CD8-positive, alpha-beta memory T cell (primary cell): ENCODE measurements around the gene TAF3. TPM values are rescaled to one million over a fixed set of nuclear protein-coding genes. Genes with fewer than 3 reads are reported as not detected.
A peak's percentile ranks its signal among the peaks of the same experiment; 100 is the strongest.

Experiments
- CTCF ChIA-PET: fragments of 350-600 bp; sonication (Branson Sonifier 250); formaldehyde crosslinking; loops from one replicate; lab custom pipeline; 2021; ENCODE audit warnings: antibody characterized with exemption; lab: Charles Lee
- POLR2A ChIA-PET: fragments of 350-600 bp; sonication (Branson Sonifier 250); formaldehyde crosslinking; loops from one replicate; lab custom pipeline; 2021; ENCODE audit warnings: antibody characterized with exemption; lab: Charles Lee
- DNase-seq, 5 donors: peaks; one replicate each; pipeline versions ENCODE4 v3.0.0 to v3.0.0-alpha.2; 2020 to 2022; ENCODE audit warnings: mixed read lengths in 1 of 5
- H3K27ac ChIP-seq: one replicate; pipeline ENCODE4 v1.7.0; 2013; ENCODE audit warnings: low read depth, mild to moderate bottlenecking, low read length, moderate library complexity
- H3K27me3 ChIP-seq: 2 replicates; pipeline ENCODE4 v1.7.0; 2013; ENCODE audit warnings: low read length, mild to moderate bottlenecking; ENCODE audit not compliant: insufficient read depth, poor library complexity, severe bottlenecking
- H3K36me3 ChIP-seq: 2 replicates; pipeline ENCODE4 v1.7.0; 2013; ENCODE audit warnings: mild to moderate bottlenecking, low read length, moderate library complexity; ENCODE audit not compliant: insufficient read depth
- H3K4me1 ChIP-seq: 2 replicates; pipeline ENCODE4 v1.7.0; 2013; ENCODE audit warnings: mild to moderate bottlenecking, low read length, moderate library complexity; ENCODE audit not compliant: insufficient read depth
- H3K4me3 ChIP-seq: 2 replicates; pipeline ENCODE4 v1.7.0; 2013; ENCODE audit warnings: mild to moderate bottlenecking, low read length
- H3K9me3 ChIP-seq: 2 replicates; pipeline ENCODE4 v1.7.0; 2013; ENCODE audit warnings: mild to moderate bottlenecking, low read length
- H3K27ac Mint-ChIP-seq, 8 donors: one replicate each; pipeline ENCODE4 v1.8.0; 2020 to 2021; ENCODE audit warnings: mixed read lengths in 8 of 8, mild to moderate bottlenecking in 6 of 8, inconsistent platforms in 3 of 8, moderate library complexity in 3 of 8
- H3K27me3 Mint-ChIP-seq, 2 donors: one replicate each; pipeline ENCODE4 v1.8.0; 2020 to 2021; ENCODE audit warnings: mixed read lengths in 2 of 2, mild to moderate bottlenecking in 1 of 2, moderate library complexity in 1 of 2
- H3K36me3 Mint-ChIP-seq, 3 donors: one replicate each; pipeline ENCODE4 v1.8.0; 2020 to 2021; ENCODE audit warnings: mixed read lengths in 3 of 3, inconsistent platforms in 1 of 3, mild to moderate bottlenecking in 1 of 3
- H3K4me1 Mint-ChIP-seq, 3 donors: one replicate each; pipeline ENCODE4 v1.8.0; 2020 to 2021; ENCODE audit warnings: mixed read lengths in 3 of 3, inconsistent platforms in 1 of 3, mild to moderate bottlenecking in 1 of 3
- H3K4me3 Mint-ChIP-seq, 7 donors: one replicate each; pipeline ENCODE4 v1.8.0; 2020 to 2021; ENCODE audit warnings: mixed read lengths in 7 of 7, mild to moderate bottlenecking in 6 of 7, moderate library complexity in 4 of 7, inconsistent platforms in 2 of 7
- H3K9me3 Mint-ChIP-seq, 5 donors: one replicate each; pipeline ENCODE4 v1.8.0; 2020 to 2022; ENCODE audit warnings: mixed read lengths in 5 of 5, mild to moderate bottlenecking in 3 of 5, moderate library complexity in 2 of 5, inconsistent platforms in 1 of 5
- polyA plus RNA-seq: library from polyadenylated mRNA; unstranded; fragments of 300-500 nt; fragmentation: Illumina TruSeq; gene quantifications from one replicate; pipeline ENCODE4 v1.2.3, GENCODE V29; 2021
- total RNA-seq, 2 experiments: library from RNA; stranded (reverse); gene quantifications; one replicate each; pipeline ENCODE4 v1.2.3, GENCODE V29; 2021

Gene TAF3
- total and polyA plus RNA-seq, 3 experiments from 2014 or later: 16.9 to 22.6 (median 22.5) TPM

DNA sequence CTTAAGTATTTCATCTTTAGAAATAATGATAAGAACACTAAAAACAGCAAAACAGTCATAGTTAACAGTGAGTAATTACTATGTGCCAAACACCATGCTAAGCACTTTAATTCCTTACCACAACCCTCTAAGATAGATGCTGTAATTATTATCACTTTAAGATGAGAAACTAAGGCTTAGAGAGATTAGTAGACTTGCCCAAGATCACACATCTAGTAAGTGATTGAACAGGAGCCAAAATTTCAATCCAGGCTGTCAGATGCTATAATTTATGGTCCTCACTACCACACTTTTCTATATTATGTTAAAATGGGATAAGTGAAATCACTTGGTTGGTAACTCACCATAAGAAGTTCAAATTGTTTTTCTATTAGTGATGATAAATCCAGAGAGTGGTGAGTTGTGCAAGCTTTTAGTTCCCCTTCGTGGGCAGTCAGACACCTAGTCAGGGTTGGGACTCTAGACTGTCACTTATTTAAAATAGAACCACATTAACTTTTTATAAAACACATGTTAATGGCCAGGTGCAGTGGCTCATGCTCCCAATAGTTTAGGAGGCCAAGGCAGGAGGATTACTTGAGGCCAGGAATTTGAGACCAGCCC is 150.3 kb downstream of the TAF3 start:
- Histone ChIP-seq H3K4me1 (peaks cover 4% of the 10 kb centered on the region), H3K27ac (no peak overlapping the region), H3K4me3 (no peak overlapping the region), H3K36me3 (peaks cover 11% of the 10 kb centered on the region), H3K9me3 (no peaks in the 10 kb centered on the region), H3K27me3 (no peaks in the 10 kb centered on the region)
- ChIA-PET CTCF (no interaction called here), POLR2A (no interaction called here)
- Mint-ChIP-seq H3K27me3 (peaks cover 0 to 2% of the 10 kb centered on the region in 2 donors), H3K9me3 (no peaks in the 10 kb centered on the region), H3K36me3 (peaks cover 6 to 53% (median 27%) of the 10 kb centered on the region in 3 donors), H3K4me3 (no peak overlapping the region), H3K4me1 (peaks cover 12 to 25% (median 14%) of the 10 kb centered on the region in 3 donors), H3K27ac (no peak overlapping the region)
- no peak for DNase-seq

DNA sequence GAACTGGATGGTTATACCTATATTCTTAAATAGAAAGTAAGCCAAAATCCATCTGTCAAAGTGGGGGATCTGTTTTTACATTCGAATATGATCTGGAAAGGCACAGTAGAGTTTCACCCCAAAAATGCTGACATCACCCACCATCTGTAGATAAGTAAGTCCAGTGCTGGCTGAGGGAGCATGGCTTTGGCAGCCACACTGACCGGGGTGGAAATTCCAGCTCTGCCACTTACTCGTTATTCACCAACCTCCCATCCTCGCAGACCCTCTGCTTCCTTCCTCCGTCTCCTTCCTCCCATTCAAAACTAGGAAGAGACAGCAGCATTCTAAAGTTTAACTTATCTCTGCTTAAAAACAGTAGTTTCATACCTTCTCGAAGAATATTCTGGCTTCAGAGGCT is 151.3 kb downstream of the TAF3 start:
- POLR2A ChIA-PET: no interaction called here
- peaks cover 6 to 47% (median 21%) of the 10 kb centered on the region in 3 donors for H3K36me3 Mint-ChIP-seq

DNA sequence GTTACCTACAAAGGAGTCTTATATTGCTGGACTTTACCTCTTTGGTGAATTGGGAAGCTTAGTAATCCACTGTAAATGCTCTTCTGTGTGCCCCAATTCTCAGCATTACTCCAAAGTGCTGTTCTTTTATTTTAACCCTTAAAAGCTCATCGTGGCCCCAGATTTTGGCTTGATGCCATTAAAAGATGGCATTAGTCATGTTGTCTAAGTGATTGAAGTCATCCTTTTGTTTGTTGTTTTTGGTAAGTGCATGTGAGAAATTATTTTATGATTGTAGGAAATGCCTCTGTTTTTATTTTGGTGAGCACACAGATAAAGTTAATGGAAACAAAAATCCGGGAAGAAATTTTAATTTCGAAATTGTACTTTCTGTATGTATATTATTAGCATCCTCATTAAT is 153.6 kb downstream of the TAF3 start:
- H3K4me3 ChIP-seq: no peak overlapping the region
- peaks cover 4% of the 10 kb centered on the region for H3K4me1 ChIP-seq
- Mint-ChIP-seq H3K36me3 (peaks cover 0 to 38% (median 24%) of the 10 kb centered on the region in 3 donors), H3K27me3 (no peaks in the 10 kb centered on the region), H3K27ac (no peak overlapping the region), H3K4me1 (peaks cover 12 to 22% (median 20%) of the 10 kb centered on the region in 3 donors), H3K4me3 (no peak overlapping the region), H3K9me3 (no peaks in the 10 kb centered on the region)
- ChIA-PET CTCF (no interaction called here), POLR2A (interaction anchor here (0.8 kb wide), 1 partner anchor 423 kb away, joined by 3 read pairs; no protein-coding TSS in a partner anchor)
- H3K36me3 ChIP-seq: no peaks in the 10 kb centered on the region
- no peaks in the 10 kb centered on the region for H3K9me3 ChIP-seq
- H3K27ac ChIP-seq: no peak overlapping the region
- DNase-seq: no peak
- no peaks in the 10 kb centered on the region for H3K27me3 ChIP-seq

More for the DNA sequence above, 151.3 kb downstream of the TAF3 start:
- H3K4me1 ChIP-seq: peaks cover 4% of the 10 kb centered on the region
- CTCF ChIA-PET: no interaction called here
- H3K27me3 Mint-ChIP-seq: peaks cover 0 to 2% of the 10 kb centered on the region in 2 donors
- no peak overlapping the region for H3K4me3 Mint-ChIP-seq
- no peak for DNase-seq
- H3K9me3 ChIP-seq: no peaks in the 10 kb centered on the region
- H3K4me1 Mint-ChIP-seq: peaks cover 14 to 25% (median 18%) of the 10 kb centered on the region in 3 donors
- no peak overlapping the region for H3K27ac ChIP-seq
- no peak overlapping the region for H3K4me3 ChIP-seq
- H3K9me3 Mint-ChIP-seq: no peaks in the 10 kb centered on the region
- H3K27me3 ChIP-seq: no peaks in the 10 kb centered on the region
- peaks cover 4% of the 10 kb centered on the region for H3K36me3 ChIP-seq
- H3K27ac Mint-ChIP-seq: peak overlapping the region in 1 of 8 donors; percentile 17

DNA sequence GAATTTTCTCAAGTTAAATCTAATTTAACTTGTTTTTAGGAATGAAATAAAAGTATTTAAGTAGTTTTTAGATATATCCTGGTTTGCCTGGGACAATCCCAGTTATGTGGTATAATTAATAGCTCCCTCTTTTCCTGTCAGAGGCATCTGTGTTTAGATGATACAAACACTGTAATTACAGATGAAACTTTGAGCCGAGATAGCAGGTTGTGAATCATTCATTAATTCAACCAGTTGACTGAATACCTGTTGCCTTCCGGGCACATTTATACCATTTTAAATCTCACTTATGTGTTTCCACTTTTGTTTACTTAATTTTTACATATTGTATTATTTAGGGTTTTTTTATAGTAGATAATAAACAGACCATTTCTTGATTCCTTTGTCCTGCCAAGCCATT is 154.1 kb downstream of the TAF3 start:
- H3K27me3 Mint-ChIP-seq: no peaks in the 10 kb centered on the region
- Histone ChIP-seq H3K4me1 (peaks cover 4% of the 10 kb centered on the region), H3K9me3 (no peaks in the 10 kb centered on the region), H3K27me3 (no peaks in the 10 kb centered on the region), H3K36me3 (peaks cover under 1% of the 10 kb centered on the region), H3K27ac (no peak overlapping the region), H3K4me3 (no peak overlapping the region)
- no peaks in the 10 kb centered on the region for H3K9me3 Mint-ChIP-seq
- H3K27ac Mint-ChIP-seq: no peak overlapping the region
- DNase-seq: no peak
- peaks cover 12 to 22% (median 20%) of the 10 kb centered on the region in 3 donors for H3K4me1 Mint-ChIP-seq
- peaks cover 4 to 38% (median 24%) of the 10 kb centered on the region in 3 donors for H3K36me3 Mint-ChIP-seq
- H3K4me3 Mint-ChIP-seq: no peak overlapping the region
- ChIA-PET POLR2A (interaction anchor here (0.8 kb wide), 1 partner anchor 423 kb away, joined by 3 read pairs; no protein-coding TSS in a partner anchor), CTCF (interaction anchor here (1.3 kb wide), 1 partner anchor 30 kb away, joined by 3 read pairs; no protein-coding TSS in a partner anchor)

DNA sequence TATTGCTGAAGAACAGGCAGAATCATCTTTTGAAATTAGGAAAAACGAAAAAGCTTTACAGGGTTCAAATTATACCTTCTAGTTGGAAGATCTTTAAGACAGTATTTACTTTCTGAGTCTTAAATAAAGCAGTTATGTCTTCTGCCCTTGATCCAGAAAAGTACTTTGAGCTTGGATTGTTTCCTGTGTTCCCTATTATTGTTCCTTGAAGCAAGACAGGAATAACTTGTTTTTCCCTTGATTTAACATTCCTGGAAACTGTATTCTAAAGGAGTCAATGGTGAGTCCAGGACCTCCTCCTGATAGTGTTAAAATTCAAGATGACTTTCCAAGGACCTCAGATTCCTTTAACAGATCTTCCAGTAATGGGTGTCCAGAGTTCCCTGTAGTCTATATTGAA is 161.9 kb downstream of the TAF3 start:
- Mint-ChIP-seq H3K4me3 (no peak overlapping the region), H3K27me3 (no peaks in the 10 kb centered on the region), H3K27ac (peak overlapping the region in 1 of 8 donors; percentile 76), H3K9me3 (no peaks in the 10 kb centered on the region), H3K36me3 (peaks cover 7 to 66% (median 44%) of the 10 kb centered on the region in 3 donors), H3K4me1 (peaks cover 0 to 3% (median 2%) of the 10 kb centered on the region in 3 donors)
- ChIA-PET POLR2A (no interaction called here), CTCF (no interaction called here)
- Histone ChIP-seq H3K4me1 (no peaks in the 10 kb centered on the region), H3K27ac (no peak overlapping the region), H3K36me3 (peaks cover 7% of the 10 kb centered on the region), H3K27me3 (no peaks in the 10 kb centered on the region), H3K9me3 (peaks cover 3% of the 10 kb centered on the region), H3K4me3 (no peak overlapping the region)
- no peak for DNase-seq

DNA sequence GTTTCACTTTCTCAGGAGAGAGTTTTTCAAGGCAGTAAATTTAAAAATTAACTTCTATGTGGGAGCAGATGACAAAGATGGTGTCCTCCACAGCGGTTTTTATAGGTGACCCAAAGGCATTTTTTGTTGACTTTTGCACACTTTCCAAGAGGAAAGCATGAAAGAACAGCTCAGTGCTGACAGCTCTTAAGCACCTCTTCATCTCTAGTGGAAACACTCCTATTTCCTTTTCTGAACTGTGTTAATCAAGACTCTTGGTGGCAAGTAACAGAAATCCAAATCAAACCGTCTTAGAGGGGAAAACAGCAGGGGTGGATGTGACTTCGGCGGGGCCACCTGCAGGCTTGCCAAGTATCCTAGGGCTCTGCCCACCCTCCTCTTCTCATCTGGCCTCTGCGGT is 164.4 kb downstream of the TAF3 start:
- ChIA-PET POLR2A (no interaction called here), CTCF (no interaction called here)
- Histone ChIP-seq H3K4me1 (no peaks in the 10 kb centered on the region), H3K27ac (no peak overlapping the region), H3K9me3 (peaks cover 1% of the 10 kb centered on the region), H3K36me3 (peaks cover 3% of the 10 kb centered on the region), H3K4me3 (no peak overlapping the region), H3K27me3 (no peaks in the 10 kb centered on the region)
- Mint-ChIP-seq H3K9me3 (no peaks in the 10 kb centered on the region), H3K4me3 (no peak overlapping the region), H3K27me3 (no peaks in the 10 kb centered on the region), H3K4me1 (no peaks in the 10 kb centered on the region), H3K36me3 (peaks cover 10 to 69% (median 44%) of the 10 kb centered on the region in 3 donors), H3K27ac (no peak overlapping the region)
- no peak for DNase-seq

DNA sequence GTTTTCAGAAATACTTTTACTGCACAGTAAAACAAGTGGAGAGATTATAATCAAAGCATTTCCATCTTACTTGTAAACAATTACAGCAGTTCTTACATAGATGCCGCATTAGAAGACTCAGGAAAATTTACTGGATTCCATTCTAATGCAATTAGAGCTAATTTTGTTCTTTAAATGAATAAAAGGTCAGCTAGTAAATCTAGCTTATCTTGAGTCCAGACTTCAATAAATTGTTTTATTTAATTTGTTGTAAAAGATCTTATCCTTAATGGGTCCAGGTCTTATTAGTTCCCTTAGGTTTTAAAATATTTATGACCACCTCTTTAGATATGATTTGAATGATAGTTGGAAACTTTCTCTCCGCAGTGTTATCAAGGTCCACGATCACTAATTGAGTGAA is 166.0 kb downstream of the TAF3 start:
- Histone ChIP-seq H3K27me3 (no peaks in the 10 kb centered on the region), H3K4me1 (no peaks in the 10 kb centered on the region), H3K27ac (no peak overlapping the region), H3K9me3 (no peaks in the 10 kb centered on the region), H3K4me3 (no peak overlapping the region), H3K36me3 (peaks cover 3% of the 10 kb centered on the region)
- ChIA-PET POLR2A (no interaction called here), CTCF (interaction anchor here (0.9 kb wide), 1 partner anchor 8 kb away, joined by 5 read pairs; no protein-coding TSS in a partner anchor)
- Mint-ChIP-seq H3K9me3 (no peaks in the 10 kb centered on the region), H3K27ac (no peak overlapping the region), H3K4me3 (no peak overlapping the region), H3K27me3 (no peaks in the 10 kb centered on the region), H3K36me3 (peaks cover 10 to 64% (median 40%) of the 10 kb centered on the region in 3 donors), H3K4me1 (no peaks in the 10 kb centered on the region)
- no peak for DNase-seq

DNA sequence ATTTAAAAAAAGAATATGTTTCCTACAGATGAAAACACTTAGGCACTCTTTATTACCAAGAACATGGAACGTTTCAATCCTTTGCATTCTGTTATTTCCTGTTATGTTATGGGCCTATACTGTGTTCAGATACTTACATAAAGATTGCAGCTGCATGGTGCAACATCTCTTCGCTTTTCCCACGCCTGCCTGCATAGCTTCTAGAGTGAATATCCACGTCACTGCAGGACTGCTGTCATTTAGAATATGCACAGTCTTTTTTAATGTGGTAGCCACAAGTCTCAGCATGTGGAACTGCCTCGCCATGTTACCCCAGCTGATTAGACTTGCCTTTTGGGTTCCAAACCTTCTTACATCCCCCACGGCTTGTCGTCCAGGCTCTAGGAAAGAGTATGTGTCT is 166.6 kb downstream of the TAF3 start:
- Histone ChIP-seq H3K36me3 (peaks cover 3% of the 10 kb centered on the region), H3K27ac (no peak overlapping the region), H3K4me1 (no peaks in the 10 kb centered on the region), H3K9me3 (no peaks in the 10 kb centered on the region), H3K27me3 (no peaks in the 10 kb centered on the region), H3K4me3 (no peak overlapping the region)
- Mint-ChIP-seq H3K27ac (no peak overlapping the region), H3K4me1 (no peaks in the 10 kb centered on the region), H3K27me3 (no peaks in the 10 kb centered on the region), H3K9me3 (no peaks in the 10 kb centered on the region), H3K36me3 (peaks cover 10 to 62% (median 39%) of the 10 kb centered on the region in 3 donors), H3K4me3 (no peak overlapping the region)
- CTCF ChIA-PET: interaction anchor here (0.9 kb wide), 1 partner anchor 9 kb away, joined by 5 read pairs; no protein-coding TSS in a partner anchor
- DNase-seq: no peak
- POLR2A ChIA-PET: no interaction called here
